Measurements from ENCODE around the gene IFNLR1. TPM values are rescaled to one million over a fixed set of nuclear protein-coding genes. Genes with fewer than 3 reads are reported as not detected.

Gene IFNLR1
- polyA plus RNA-seq, 3 donors, result not detected

DNA sequence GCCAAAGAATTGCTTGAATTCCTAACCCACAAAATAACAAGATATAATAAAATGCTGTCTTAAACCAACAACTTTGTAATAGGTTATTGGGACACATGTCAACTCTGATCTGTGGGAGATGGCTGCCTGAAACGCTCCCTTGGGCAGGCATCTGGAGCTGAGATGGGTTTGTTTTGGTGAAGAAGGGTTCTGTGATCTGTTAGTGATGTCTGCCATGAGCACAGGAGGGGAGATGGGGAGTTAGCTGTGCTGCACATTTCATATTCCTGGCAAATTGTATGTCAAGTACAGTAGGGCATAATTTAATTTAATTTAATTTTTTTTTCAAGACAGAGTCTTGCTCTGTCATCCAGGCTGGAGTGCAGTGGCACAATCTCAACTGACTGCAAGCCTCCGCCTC is 34.2 kb upstream of the IFNLR1 start:
- no peaks in the 10 kb centered on the region for H3K4me1 Mint-ChIP-seq
- TF ChIP-seq, protein P1, sequence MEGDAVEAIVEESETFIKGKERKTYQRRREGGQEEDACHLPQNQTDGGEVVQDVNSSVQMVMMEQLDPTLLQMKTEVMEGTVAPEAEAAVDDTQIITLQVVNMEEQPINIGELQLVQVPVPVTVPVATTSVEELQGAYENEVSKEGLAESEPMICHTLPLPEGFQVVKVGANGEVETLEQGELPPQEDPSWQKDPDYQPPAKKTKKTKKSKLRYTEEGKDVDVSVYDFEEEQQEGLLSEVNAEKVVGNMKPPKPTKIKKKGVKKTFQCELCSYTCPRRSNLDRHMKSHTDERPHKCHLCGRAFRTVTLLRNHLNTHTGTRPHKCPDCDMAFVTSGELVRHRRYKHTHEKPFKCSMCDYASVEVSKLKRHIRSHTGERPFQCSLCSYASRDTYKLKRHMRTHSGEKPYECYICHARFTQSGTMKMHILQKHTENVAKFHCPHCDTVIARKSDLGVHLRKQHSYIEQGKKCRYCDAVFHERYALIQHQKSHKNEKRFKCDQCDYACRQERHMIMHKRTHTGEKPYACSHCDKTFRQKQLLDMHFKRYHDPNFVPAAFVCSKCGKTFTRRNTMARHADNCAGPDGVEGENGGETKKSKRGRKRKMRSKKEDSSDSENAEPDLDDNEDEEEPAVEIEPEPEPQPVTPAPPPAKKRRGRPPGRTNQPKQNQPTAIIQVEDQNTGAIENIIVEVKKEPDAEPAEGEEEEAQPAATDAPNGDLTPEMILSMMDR (IDR thresholded peaks at IDR 0.05), result no peak
- Histone ChIP-seq H3K79me2 (ENCODE audit: insufficient read depth, low read length) (no peaks in the 10 kb centered on the region), H3K36me3 (replicated peaks in 1 of 2; ENCODE audit: control insufficient read depth in 1 of 2, insufficient read depth in 2 of 2, low read length in 2 of 2) (no peaks in the 10 kb centered on the region), H3K9ac (ENCODE audit: insufficient read depth, low read length, poor library complexity, severe bottlenecking) (no peak overlapping the region), H3K27me3 (ENCODE audit: control insufficient read depth in 2 of 2, insufficient read depth in 2 of 2, low read length in 2 of 2) (peaks cover 0 to 2% of the 10 kb centered on the region in 2 donors), H3K27ac (ENCODE audit: low read depth in 1 of 2, low read length in 2 of 2) (no peak overlapping the region), H4K20me1 (ENCODE audit: insufficient read depth, low read length) (no peaks in the 10 kb centered on the region), H3K4me1 (ENCODE audit: control insufficient read depth in 1 of 2, insufficient read depth in 2 of 2, low read length in 2 of 2) (no peaks in the 10 kb centered on the region), H3K9me3 (replicated peaks in 1 of 2; ENCODE audit: control insufficient read depth in 1 of 2, insufficient read depth in 1 of 2, low read length in 2 of 2) (no peaks in the 10 kb centered on the region), H3K4me3 (replicated peaks in 1 of 3; ENCODE audit: low read depth in 2 of 3, low read length in 3 of 3) (no peak overlapping the region), H3K4me2 (replicated peaks; ENCODE audit: extremely low read depth, low read length, poor library complexity, severe bottlenecking) (no peak overlapping the region), H2AFZ (ENCODE audit: insufficient read depth, low read depth, low read length, poor library complexity, severe bottlenecking) (no peak overlapping the region)
- no peaks in the 10 kb centered on the region for H3K36me3 Mint-ChIP-seq
- H3K27ac Mint-ChIP-seq, result peak overlapping the region in 1 of 7 donors; percentile 37
- peaks cover 9 to 19% (median 12%) of the 10 kb centered on the region in 3 donors for H3K27me3 Mint-ChIP-seq (ENCODE audit: low read depth in 3 of 3)
- WGBS (ENCODE audit: insufficient coverage), result 100% methylated on average over 1 of the region's 2 CpGs
- DNase-seq, result no peak
- H3K9me3 Mint-ChIP-seq, result no peaks in the 10 kb centered on the region
- intact Hi-C loops (cut with micrococcal nuclease), result no loop called here
- H3K4me3 Mint-ChIP-seq, result no peak overlapping the region

DNA sequence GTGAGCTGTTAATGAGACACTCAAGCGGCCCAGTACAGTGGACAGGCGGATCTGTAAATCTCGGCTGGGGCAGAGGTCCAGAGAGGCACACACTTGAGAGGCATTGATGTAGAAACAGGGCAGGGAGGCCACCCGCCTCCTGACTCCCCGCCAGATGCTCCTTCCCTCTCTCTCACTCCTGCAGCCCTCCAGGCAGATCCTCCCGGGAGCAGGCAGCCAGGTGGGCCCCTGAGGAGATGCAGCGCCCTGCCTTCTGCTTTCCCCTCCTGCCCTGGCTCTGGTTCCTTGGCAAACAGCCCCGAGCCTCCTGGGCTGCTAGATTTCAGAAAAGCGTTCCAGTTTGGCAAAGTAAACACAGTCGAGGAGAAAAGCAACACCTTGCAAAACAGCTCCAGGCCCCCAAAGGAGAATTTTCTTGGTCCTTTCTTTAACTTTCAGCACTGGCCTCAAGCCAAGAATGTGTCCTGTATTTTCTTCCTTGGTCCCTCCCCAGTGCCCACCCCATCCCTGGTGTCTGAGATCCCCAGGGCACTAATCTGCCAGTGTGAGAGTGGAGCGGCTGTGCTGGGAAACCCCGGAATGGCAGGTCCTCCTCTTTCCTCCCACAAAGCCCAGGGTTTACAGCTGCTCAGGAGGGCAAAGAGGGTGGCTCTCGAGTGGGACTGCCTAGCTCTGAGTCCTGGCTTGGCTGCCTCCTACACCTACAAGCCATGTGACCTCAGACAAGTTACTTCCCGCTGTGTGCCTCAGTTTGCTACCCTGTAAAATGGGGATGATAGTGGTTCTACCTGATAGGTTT is 29.4 kb upstream of the IFNLR1 start:
- Histone ChIP-seq H3K79me2 (ENCODE audit: insufficient read depth, low read length) (no peaks in the 10 kb centered on the region), H3K4me1 (ENCODE audit: control insufficient read depth in 1 of 2, insufficient read depth in 2 of 2, low read length in 2 of 2) (no peaks in the 10 kb centered on the region), H3K4me3 (replicated peaks in 1 of 3; ENCODE audit: low read depth in 2 of 3, low read length in 3 of 3) (no peak overlapping the region), H3K9ac (ENCODE audit: insufficient read depth, low read length, poor library complexity, severe bottlenecking) (no peak overlapping the region), H4K20me1 (ENCODE audit: insufficient read depth, low read length) (no peaks in the 10 kb centered on the region), H3K9me3 (replicated peaks in 1 of 2; ENCODE audit: control insufficient read depth in 1 of 2, insufficient read depth in 1 of 2, low read length in 2 of 2) (peaks cover 0 to 9% of the 10 kb centered on the region in 2 donors), H3K27me3 (ENCODE audit: control insufficient read depth in 2 of 2, insufficient read depth in 2 of 2, low read length in 2 of 2) (peaks cover 0 to 12% of the 10 kb centered on the region in 2 donors), H3K36me3 (replicated peaks in 1 of 2; ENCODE audit: control insufficient read depth in 1 of 2, insufficient read depth in 2 of 2, low read length in 2 of 2) (no peaks in the 10 kb centered on the region), H3K4me2 (replicated peaks; ENCODE audit: extremely low read depth, low read length, poor library complexity, severe bottlenecking) (no peak overlapping the region), H2AFZ (ENCODE audit: insufficient read depth, low read depth, low read length, poor library complexity, severe bottlenecking) (no peak overlapping the region), H3K27ac (ENCODE audit: low read depth in 1 of 2, low read length in 2 of 2) (no peak overlapping the region)
- intact Hi-C loops (cut with micrococcal nuclease), result no loop called here
- no peak overlapping the region for H3K4me3 Mint-ChIP-seq
- TF ChIP-seq, protein P1 (IDR thresholded peaks at IDR 0.05), result no peak
- no peaks in the 10 kb centered on the region for H3K36me3 Mint-ChIP-seq
- no peaks in the 10 kb centered on the region for H3K4me1 Mint-ChIP-seq
- DNase-seq, result no peak
- H3K27me3 Mint-ChIP-seq (ENCODE audit: low read depth in 3 of 3), result peaks cover 21 to 34% (median 24%) of the 10 kb centered on the region in 3 donors
- 40% methylated on average over 8 of the region's 14 CpGs for WGBS (ENCODE audit: insufficient coverage)
- H3K9me3 Mint-ChIP-seq, result peaks cover 0 to 8% (median 2%) of the 10 kb centered on the region in 7 donors
- H3K27ac Mint-ChIP-seq, result no peak overlapping the region

Data from CD14-positive monocyte (primary cell).